ENCODE results near the gene MYO1D.

Gene MYO1D

GRCh38 chr17:32752934-32753333, 124.0 kb downstream of the MYO1D start:
- no peak overlapping the region for H2AFZ ChIP-seq (ENCODE audit: low read depth)
- no peaks in the 10 kb centered on the region for H3K4me1 ChIP-seq (ENCODE audit: low read depth, poor library complexity, severe bottlenecking)
- H3K36me3 ChIP-seq (ENCODE audit: insufficient read depth): no peaks in the 10 kb centered on the region
- no peaks in the 10 kb centered on the region for H3K27me3 ChIP-seq (ENCODE audit: insufficient read depth, low read depth)
- H4K20me1 ChIP-seq (ENCODE audit: insufficient read depth): no peaks in the 10 kb centered on the region
- no peak overlapping the region for H3K4me3 ChIP-seq (IDR thresholded peaks at IDR 0.05; ENCODE audit: insufficient read depth, low read depth, low read length)
- H3K4me2 ChIP-seq: no peak overlapping the region
- no peak overlapping the region for H3K9ac ChIP-seq
- TF ChIP-seq CTCF (conservative IDR thresholded peaks at IDR 0.05; ENCODE audit: low read depth, low read length): no peak
- no peak overlapping the region for H3K27ac ChIP-seq
- no peaks in the 10 kb centered on the region for H3K79me2 ChIP-seq (ENCODE audit: insufficient read depth, low read depth)

- Histone ChIP-seq H3K27ac (no peak overlapping the region), H3K4me2 (no peak overlapping the region), H3K4me3 (IDR thresholded peaks at IDR 0.05; ENCODE audit: insufficient read depth, low read depth, low read length) (no peak overlapping the region), H4K20me1 (ENCODE audit: insufficient read depth) (no peaks in the 10 kb centered on the region), H3K36me3 (ENCODE audit: insufficient read depth) (no peaks in the 10 kb centered on the region), H3K4me1 (ENCODE audit: low read depth, poor library complexity, severe bottlenecking) (no peaks in the 10 kb centered on the region), H3K9ac (no peak overlapping the region), H3K79me2 (ENCODE audit: insufficient read depth, low read depth) (no peaks in the 10 kb centered on the region), H3K27me3 (ENCODE audit: insufficient read depth, low read depth) (no peaks in the 10 kb centered on the region), H2AFZ (ENCODE audit: low read depth) (no peak overlapping the region)
- TF ChIP-seq CTCF (conservative IDR thresholded peaks at IDR 0.05; ENCODE audit: low read depth, low read length): no peak
Measured at GRCh38 chr17:32747856-32748255, 129.1 kb downstream of the MYO1D start.

GRCh38 chr17:32746698-32747097, 130.2 kb downstream of the MYO1D start:
- no peaks in the 10 kb centered on the region for H3K4me1 ChIP-seq (ENCODE audit: low read depth, poor library complexity, severe bottlenecking)
- H4K20me1 ChIP-seq (ENCODE audit: insufficient read depth): no peaks in the 10 kb centered on the region
- H3K9ac ChIP-seq: no peak overlapping the region
- H2AFZ ChIP-seq (ENCODE audit: low read depth): no peak overlapping the region
- no peaks in the 10 kb centered on the region for H3K79me2 ChIP-seq (ENCODE audit: insufficient read depth, low read depth)
- H3K27ac ChIP-seq: no peak overlapping the region
- no peak overlapping the region for H3K4me2 ChIP-seq
- no peaks in the 10 kb centered on the region for H3K36me3 ChIP-seq (ENCODE audit: insufficient read depth)
- TF ChIP-seq CTCF (conservative IDR thresholded peaks at IDR 0.05; ENCODE audit: low read depth, low read length): no peak
- H3K4me3 ChIP-seq (IDR thresholded peaks at IDR 0.05; ENCODE audit: insufficient read depth, low read depth, low read length): no peak overlapping the region
- H3K27me3 ChIP-seq (ENCODE audit: insufficient read depth, low read depth): no peaks in the 10 kb centered on the region

- H3K27ac ChIP-seq: no peak overlapping the region
- no peaks in the 10 kb centered on the region for H3K27me3 ChIP-seq (ENCODE audit: insufficient read depth, low read depth)
- H3K9ac ChIP-seq: no peak overlapping the region
- no peaks in the 10 kb centered on the region for H3K79me2 ChIP-seq (ENCODE audit: insufficient read depth, low read depth)
- no peak for TF ChIP-seq CTCF (conservative IDR thresholded peaks at IDR 0.05; ENCODE audit: low read depth, low read length)
- H3K4me3 ChIP-seq (IDR thresholded peaks at IDR 0.05; ENCODE audit: insufficient read depth, low read depth, low read length): no peak overlapping the region
- H2AFZ ChIP-seq (ENCODE audit: low read depth): no peak overlapping the region
- H3K4me2 ChIP-seq: no peak overlapping the region
- H4K20me1 ChIP-seq (ENCODE audit: insufficient read depth): no peaks in the 10 kb centered on the region
- H3K36me3 ChIP-seq (ENCODE audit: insufficient read depth): no peaks in the 10 kb centered on the region
- no peaks in the 10 kb centered on the region for H3K4me1 ChIP-seq (ENCODE audit: low read depth, poor library complexity, severe bottlenecking)
Measured at GRCh38 chr17:32746280-32746679, 130.6 kb downstream of the MYO1D start.
